GOT3 (cell line): ENCODE results near the gene PRKG1.

Experiments
- DNase-seq: peaks from one replicate; lab custom pipeline; 2025; ENCODE audit warnings: mixed read lengths; lab: John Stamatoyannopoulos, UW

Gene PRKG1

GRCh38 chr10:51928162-51928561 lies 853.9 kb downstream of the PRKG1 start:
- DNase-seq, result no peak

- no peak for DNase-seq
These were observed 858.2 kb downstream of the PRKG1 start for GRCh38 chr10:51932530-51932929.

- DNase-seq, result no peak
These were observed 860.1 kb downstream of the PRKG1 start for GRCh38 chr10:51934373-51934772.

GRCh38 chr10:51935341-51935740 lies 861.1 kb downstream of the PRKG1 start:
- no peak for DNase-seq

- no peak for DNase-seq
These were observed 863.2 kb downstream of the PRKG1 start for GRCh38 chr10:51937308-51938140.

GRCh38 chr10:51950371-51950995 lies 876.2 kb downstream of the PRKG1 start:
- no peak for DNase-seq

- DNase-seq, result no peak
These were observed 876.8 kb downstream of the PRKG1 start for GRCh38 chr10:51950996-51951555.

GRCh38 chr10:51951601-51952000 lies 877.3 kb downstream of the PRKG1 start:
- DNase-seq, result no peak

GRCh38 chr10:51952056-51952455 lies 877.8 kb downstream of the PRKG1 start:
- no peak for DNase-seq

- no peak for DNase-seq
These were observed 881.4 kb downstream of the PRKG1 start for GRCh38 chr10:51955696-51956095.

GRCh38 chr10:51956822-51957221 lies 882.5 kb downstream of the PRKG1 start:
- DNase-seq, result no peak

GRCh38 chr10:51960494-51960895 lies 886.2 kb downstream of the PRKG1 start:
- no peak for DNase-seq

GRCh38 chr10:51961401-51961800 lies 887.1 kb downstream of the PRKG1 start:
- DNase-seq, result no peak

GRCh38 chr10:51964630-51965029 lies 890.3 kb downstream of the PRKG1 start:
- no peak for DNase-seq

GRCh38 chr10:51965451-51965850 lies 891.2 kb downstream of the PRKG1 start:
- DNase-seq, result no peak

GRCh38 chr10:51972733-51973346 lies 898.6 kb downstream of the PRKG1 start:
- DNase-seq, result no peak

- no peak for DNase-seq
These were observed 906.5 kb downstream of the PRKG1 start for GRCh38 chr10:51980752-51981151.

- no peak for DNase-seq
These were observed 907.4 kb downstream of the PRKG1 start for GRCh38 chr10:51981731-51982130.

GRCh38 chr10:51983481-51983880 lies 909.2 kb downstream of the PRKG1 start:
- DNase-seq, result no peak

- no peak for DNase-seq
These were observed 911.0 kb downstream of the PRKG1 start for GRCh38 chr10:51985336-51985735.

GRCh38 chr10:51986516-51986915 lies 912.2 kb downstream of the PRKG1 start:
- no peak for DNase-seq

- DNase-seq, result no peak
These were observed 919.2 kb downstream of the PRKG1 start for GRCh38 chr10:51993475-51993874.

- DNase-seq, result no peak
These were observed 924.8 kb downstream of the PRKG1 start for GRCh38 chr10:51999096-51999495.
